Right lobe of liver (tissue), 6 donors: ENCODE data around the gene CDH4. TPM values are rescaled to one million over a fixed set of nuclear protein-coding genes. Genes with fewer than 3 reads are reported as not detected.

Experiments
- ATAC-seq, 4 donors: fragments of 200-7000 bp; cut with Tn5 transposase; one replicate each; pipeline ENCODE4 v1.9.1; 2020; ENCODE audit warnings: mild to moderate bottlenecking in 4 of 4, moderate library complexity in 4 of 4
- DNase-seq, 3 donors: peaks; one replicate each; pipeline ENCODE4 v3.0.0-alpha.2; 2020
- H3K27ac ChIP-seq, 3 donors: fragments of 200-600 bp; one replicate each; pipeline ENCODE4 v1.8.0; 2022
- H3K27me3 ChIP-seq, 2 donors: fragments of 200-600 bp; one replicate each; pipeline ENCODE4 v1.8.0; 2022
- H3K36me3 ChIP-seq, 4 donors: fragments of 200-600 bp; sonication (generic) in 1 of 4; one replicate each; pipeline versions ENCODE4 v1.5.1 to v1.8.0; 2017 to 2022; ENCODE audit warnings: control low read depth in 1 of 4
- H3K4me1 ChIP-seq, 4 donors: fragments of 200-600 bp; sonication (generic) in 1 of 4; one replicate each; pipeline versions ENCODE4 v1.5.1 to v1.8.0; 2017 to 2022; ENCODE audit warnings: control low read depth in 1 of 4
- H3K4me3 ChIP-seq, 3 donors: fragments of 200-600 bp; one replicate each; pipeline ENCODE4 v1.8.0; 2022
- H3K9me3 ChIP-seq, 4 donors: fragments of 200-600 bp; sonication (generic) in 1 of 4; one replicate each; pipeline versions ENCODE4 v1.5.1 to v1.8.0; 2017 to 2022; ENCODE audit warnings: control low read depth in 1 of 4
- CTCF ChIP-seq, 4 donors: fragments of 200-600 bp in 3 of 4; fragments of 450-650 bp in 1 of 4; IDR thresholded peaks; one replicate each; pipeline versions ENCODE4 v1.5.1 to v1.8.0; 2016 to 2022; ENCODE audit warnings: antibody characterized with exemption in 4 of 4, mild to moderate bottlenecking in 2 of 4
- POLR2A ChIP-seq: fragments of 450-650 bp; IDR thresholded peaks from one replicate; pipeline ENCODE4 v1.6.1; 2017; ENCODE audit warnings: antibody characterized with exemption, mild to moderate bottlenecking
- WGBS: methylation state at CpG from one replicate; pipeline ENCODE4 v1.1.6; 2018; ENCODE audit warnings: low coverage, low lambda C conversion rate; ENCODE audit not compliant: insufficient coverage; ENCODE audit errors: missing lambda C conversion rate; 5-methylcytosine and 5-hydroxymethylcytosine counted together
- intact Hi-C, 2 donors: fragments of 100-400 bp; cut with DNase I; formaldehyde crosslinking; loops; one replicate each; pipeline versions ENCODE4 v1.11.2 to v1.14.1; 2022
- total RNA-seq, 6 experiments: library from RNA; depleted of rRNA in 2 of 6; stranded (reverse); fragments of >200 nt in 2 of 6; fragmentation: NEBNext Ultra II Directional in 3 of 6; extraction: Animal tissue kit (Norgen Biotek cat#: 25700) in 3 of 6; gene quantifications; one replicate each; pipeline versions ENCODE4 v1.1.0 to v1.2.4, GENCODE V29; 2016 to 2023
- donor health status: DM: no; HTN: yes; CAD: no.
- donor health status: DM: no; HTN: no; CAD: no.
- donor health status: DM: no; HTN: no; CAD: no.
- donor health status: DM: no; HTN: yes; CAD: no.
- donor health status: DM: no; HTN: yes; CAD: no.

CDH4 gene
- total RNA-seq, 6 experiments from 2014 or later, result 0.02 to 0.14 (median 0.09) TPM; not detected in 3

GRCh38 chr20:61694682-61695081 is 442.6 kb downstream of the CDH4 start:
- intact Hi-C loops, result no loop called here
- H3K4me1 ChIP-seq, result no peaks in the 10 kb centered on the region
- peak in 1 of 3 donors; percentile 22 for DNase-seq

GRCh38 chr20:61695741-61696140 is 443.7 kb downstream of the CDH4 start:
- no peaks in the 10 kb centered on the region for H3K36me3 ChIP-seq
- peak in 1 of 3 donors; percentile 17 for DNase-seq
- H3K9me3 ChIP-seq, result no peaks in the 10 kb centered on the region
- no peak overlapping the region for H3K4me3 ChIP-seq
- intact Hi-C loops, result no loop called here
- ATAC-seq, result no peak
- 41% methylated on average over 3 of the region's 9 CpGs for WGBS
- TF ChIP-seq CTCF (IDR thresholded peaks at IDR 0.05) (no peak), POLR2A (no peak)
- H3K4me1 ChIP-seq, result no peaks in the 10 kb centered on the region
- no peak overlapping the region for H3K27ac ChIP-seq
- H3K27me3 ChIP-seq, result no peaks in the 10 kb centered on the region

More at GRCh38 chr20:61694682-61695081, 442.6 kb downstream of the CDH4 start:
- no peaks in the 10 kb centered on the region for H3K9me3 ChIP-seq
- no peak overlapping the region for H3K27ac ChIP-seq
- no peaks in the 10 kb centered on the region for H3K36me3 ChIP-seq
- H3K27me3 ChIP-seq, result no peaks in the 10 kb centered on the region
- WGBS, result 62% methylated on average over 15 of the region's 15 CpGs
- ATAC-seq, result no peak
- no peak for TF ChIP-seq CTCF (IDR thresholded peaks at IDR 0.05)
- no peak for TF ChIP-seq POLR2A
- H3K4me3 ChIP-seq, result no peak overlapping the region

DNA sequence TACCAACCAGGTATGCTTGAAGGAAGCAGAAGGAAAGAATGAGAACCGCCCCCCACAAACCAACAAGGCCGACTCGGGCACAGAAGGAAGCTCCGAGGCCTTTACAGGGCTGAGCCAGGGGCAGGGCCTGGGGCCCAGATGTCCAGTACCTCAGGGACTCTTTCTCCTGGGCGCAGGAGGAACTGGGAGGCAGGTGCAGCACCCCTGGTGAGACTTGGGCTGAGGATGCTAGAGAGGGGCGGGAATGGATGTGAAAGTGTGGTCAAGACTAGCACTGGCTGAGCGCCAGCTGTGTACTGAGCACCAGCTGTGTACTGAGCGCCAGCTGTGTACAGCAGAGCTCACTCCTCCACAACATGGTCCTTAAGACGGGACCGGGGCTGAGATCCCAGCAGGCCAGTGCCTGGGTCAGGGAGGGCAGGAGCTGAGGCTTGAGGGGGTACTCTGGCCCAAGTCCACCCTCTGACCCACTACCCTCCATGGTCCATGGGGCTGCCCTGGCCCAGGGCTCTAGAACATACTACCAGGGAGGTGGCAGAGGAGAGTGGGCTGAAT is 444.2 kb downstream of the CDH4 start:
- Histone ChIP-seq H3K27me3 (no peaks in the 10 kb centered on the region), H3K36me3 (no peaks in the 10 kb centered on the region), H3K9me3 (no peaks in the 10 kb centered on the region), H3K4me3 (no peak overlapping the region), H3K4me1 (no peaks in the 10 kb centered on the region), H3K27ac (no peak overlapping the region)
- peak in 1 of 3 donors; percentile 42 for DNase-seq
- intact Hi-C loops, result no loop called here
- WGBS, result 45% methylated on average over 5 of the region's 10 CpGs
- TF ChIP-seq POLR2A (no peak), CTCF (IDR thresholded peaks at IDR 0.05) (no peak)
- ATAC-seq, result no peak

- WGBS, result 56% methylated on average over 10 of the region's 33 CpGs
- Histone ChIP-seq H3K27me3 (no peaks in the 10 kb centered on the region), H3K9me3 (no peaks in the 10 kb centered on the region), H3K4me1 (no peaks in the 10 kb centered on the region), H3K27ac (no peak overlapping the region), H3K4me3 (no peak overlapping the region), H3K36me3 (no peaks in the 10 kb centered on the region)
- ATAC-seq (no peak), DNase-seq (peak in 1 of 3 donors; percentile 40)
- intact Hi-C loops, result no loop called here
- TF ChIP-seq CTCF (IDR thresholded peaks at IDR 0.05), result no peak
Measured at GRCh38 chr20:61697666-61698597, 445.9 kb downstream of the CDH4 start.
